Right cardiac atrium (tissue), 5 donors: Measurements from ENCODE around the gene GSK3B. TPM values are rescaled to one million over a fixed set of nuclear protein-coding genes. Genes with fewer than 3 reads are reported as not detected.

Experiments
- ATAC-seq, 2 donors: fragments of 200-7000 bp; cut with Tn5 transposase; one replicate each; pipeline versions ENCODE4 v1.8.0 to v1.9.1; 2020; ENCODE audit warnings: moderate library complexity in 2 of 2, mild to moderate bottlenecking in 1 of 2
- DNase-seq, 3 donors: peaks; one replicate each; pipeline ENCODE4 v3.0.0-alpha.2; 2020
- H3K27ac ChIP-seq: one replicate; pipeline ENCODE4 v1.5.1; 2013; ENCODE audit warnings: mild to moderate bottlenecking, low read length, control low read depth, moderate library complexity
- H3K27me3 ChIP-seq: one replicate; pipeline ENCODE4 v1.6.1; 2013; ENCODE audit not compliant: control insufficient read depth, insufficient read depth
- H3K4me1 ChIP-seq: one replicate; pipeline ENCODE4 v1.6.1; 2013; ENCODE audit warnings: low read length; ENCODE audit not compliant: control insufficient read depth, insufficient read depth
- H3K4me3 ChIP-seq: one replicate; pipeline ENCODE4 v1.5.1; 2013; ENCODE audit warnings: low read length, control low read depth
- H3K9me3 ChIP-seq: one replicate; pipeline ENCODE4 v1.6.1; 2013; ENCODE audit warnings: low read length; ENCODE audit not compliant: control insufficient read depth
- WGBS: extraction: QIAGEN DNeasy Blood & Tissue Kit; methylation state at CpG from one replicate; pipeline ENCODE4 v1.1.7; 2013; 5-methylcytosine and 5-hydroxymethylcytosine counted together
- intact Hi-C, 4 donors: fragments of 100-400 bp; cut with DNase I; formaldehyde crosslinking; loops; one replicate each; pipeline versions ENCODE4 v1.11.0 to v1.14.0; 2022 to 2023
- polyA plus RNA-seq: library from polyadenylated mRNA; stranded (reverse); fragments of 200-250 nt; gene quantifications from one replicate; pipeline ENCODE4 v1.2.3, GENCODE V29; 2013
- total RNA-seq, 4 donors: library from RNA; stranded (reverse); fragmentation: NEBNext Ultra II Directional; extraction: Animal tissue kit (Norgen Biotek cat#: 25700); gene quantifications; one replicate each; pipeline ENCODE4 v1.2.1, GENCODE V29; 2021
- donor health status: healthy with polysubstance abuse.
- donor health status: DM: no; HTN: yes; CAD: no.
- donor health status: DM: no; HTN: no; CAD: no.
- donor health status: DM: no; HTN: yes; CAD: no; lungs with severe emphysema.
- donor health status: DM: yes; HTN: yes; CAD: no.

GSK3B gene
- total and polyA plus RNA-seq, 5 donors: 11.4 to 44.6 (median 39.8) TPM

DNA sequence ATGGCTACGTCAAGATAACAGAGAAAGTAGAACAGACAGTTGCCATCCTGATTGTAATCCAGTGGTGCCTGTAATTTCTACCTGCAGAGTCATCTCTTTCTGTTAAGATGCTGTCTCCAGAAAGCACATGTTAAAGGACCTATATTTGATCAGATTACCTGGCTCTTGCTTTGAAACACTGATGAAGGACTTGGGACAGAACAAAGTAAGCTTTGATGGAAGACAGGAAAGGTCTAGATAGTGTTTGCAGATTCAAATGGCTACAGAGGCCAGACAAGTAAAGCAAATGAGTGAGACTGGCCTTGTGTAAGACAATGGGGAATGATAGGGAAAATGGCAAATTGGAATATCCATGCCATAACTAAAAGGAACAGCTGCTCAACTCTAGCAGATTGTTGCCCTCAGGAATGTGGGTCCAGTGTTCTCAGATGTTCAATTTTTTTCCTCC is 1.8 kb upstream of the GSK3B start:
- DNase-seq (no peak), ATAC-seq (no peak)
- peak overlapping the region; percentile 74 for H3K4me3 ChIP-seq
- no peaks in the 10 kb centered on the region for H3K4me1 ChIP-seq
- intact Hi-C loops: loop anchor here in 3 of 4 donors (10.0 kb wide), 2 partner anchors 191 to 201 kb away; no protein-coding TSS in a partner anchor
- no peaks in the 10 kb centered on the region for H3K9me3 ChIP-seq
- H3K27me3 ChIP-seq: no peaks in the 10 kb centered on the region
- peak overlapping the region; percentile 98 for H3K27ac ChIP-seq
- WGBS: 0% methylated on average over 1 of the region's 1 CpG

DNA sequence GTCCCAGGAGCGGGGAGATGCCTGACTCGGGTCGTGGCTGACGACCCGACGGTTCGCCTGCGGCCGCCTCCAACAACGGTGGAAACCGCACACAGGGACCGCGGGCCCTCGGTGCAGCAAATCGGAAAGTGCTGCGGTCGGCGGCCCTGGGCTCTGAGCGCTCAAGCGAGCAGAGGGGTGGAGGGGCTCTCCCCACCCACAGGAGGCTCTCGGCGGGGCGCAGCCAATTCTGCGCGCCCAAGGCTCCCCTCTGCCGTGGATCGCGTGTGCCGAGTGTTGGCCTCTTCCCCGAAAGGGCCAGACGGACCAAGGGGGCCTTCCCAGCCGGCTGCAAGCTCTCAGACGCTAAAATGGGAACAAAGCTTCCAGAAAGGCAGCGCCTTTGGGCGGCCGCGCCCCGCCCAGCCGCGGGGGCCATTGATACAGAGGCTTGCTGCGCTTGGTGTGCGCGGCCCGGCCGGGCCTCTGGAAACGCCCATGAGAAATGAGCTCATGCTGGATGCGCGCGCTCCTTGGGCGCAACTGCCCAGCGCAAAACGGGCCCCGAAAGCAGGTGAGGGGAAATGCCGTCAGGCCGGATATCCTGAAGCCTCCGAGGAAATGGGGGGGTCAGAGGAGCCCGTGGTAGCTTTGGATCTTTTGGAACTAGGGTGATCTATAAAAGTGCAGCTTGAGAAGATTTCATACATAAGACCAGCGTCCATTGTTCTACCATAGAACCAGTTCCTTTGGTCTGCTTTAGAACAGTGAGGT is 1.2 kb upstream of the GSK3B start:
- peak overlapping the region; percentile 98 for H3K27ac ChIP-seq
- under 1% methylated on average over 58 of the region's 58 CpGs for WGBS
- H3K4me1 ChIP-seq: no peaks in the 10 kb centered on the region
- ATAC-seq: peak; percentile 75 to 81
- intact Hi-C loops: loop anchor here in 3 of 4 donors (10.0 kb wide), 2 partner anchors 191 to 201 kb away; no protein-coding TSS in a partner anchor
- peak overlapping the region; percentile 74 for H3K4me3 ChIP-seq
- H3K27me3 ChIP-seq: no peaks in the 10 kb centered on the region
- peak; percentile 93 to 96 (median 95) for DNase-seq
- H3K9me3 ChIP-seq: no peaks in the 10 kb centered on the region

DNA sequence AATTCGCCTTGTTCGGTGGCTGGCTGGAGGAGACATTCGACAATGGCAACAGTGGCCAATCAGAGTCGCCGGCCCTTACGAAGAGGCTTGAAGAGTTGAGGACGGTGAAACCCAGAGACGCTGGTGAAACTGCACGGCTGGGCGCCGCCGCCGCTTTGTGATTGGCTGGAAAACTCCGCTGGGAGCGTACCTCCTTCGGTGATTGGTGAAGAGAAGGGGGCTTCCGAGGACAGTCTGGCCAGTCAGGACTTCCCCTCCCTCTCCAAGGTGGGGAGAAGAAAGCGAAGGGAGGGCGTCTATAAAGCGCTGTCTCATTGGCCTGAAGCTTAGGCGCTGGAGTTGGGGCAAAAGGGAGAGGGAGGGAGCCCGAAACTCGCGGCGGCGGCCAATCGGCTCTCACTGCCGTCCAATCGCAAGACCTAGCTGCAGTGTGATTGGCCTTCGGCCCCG is 554 bp upstream of the GSK3B start:
- Histone ChIP-seq H3K4me1 (no peaks in the 10 kb centered on the region), H3K9me3 (no peaks in the 10 kb centered on the region), H3K27ac (peak overlapping the region; percentile 98), H3K27me3 (no peaks in the 10 kb centered on the region), H3K4me3 (peak overlapping the region; percentile 74)
- ATAC-seq (peak; percentile 93 to 94), DNase-seq (peak; percentile 99)
- intact Hi-C loops: loop anchor here in 3 of 4 donors (10.0 kb wide), 2 partner anchors 190 to 200 kb away; no protein-coding TSS in a partner anchor
- 0% methylated on average over 31 of the region's 31 CpGs for WGBS

DNA sequence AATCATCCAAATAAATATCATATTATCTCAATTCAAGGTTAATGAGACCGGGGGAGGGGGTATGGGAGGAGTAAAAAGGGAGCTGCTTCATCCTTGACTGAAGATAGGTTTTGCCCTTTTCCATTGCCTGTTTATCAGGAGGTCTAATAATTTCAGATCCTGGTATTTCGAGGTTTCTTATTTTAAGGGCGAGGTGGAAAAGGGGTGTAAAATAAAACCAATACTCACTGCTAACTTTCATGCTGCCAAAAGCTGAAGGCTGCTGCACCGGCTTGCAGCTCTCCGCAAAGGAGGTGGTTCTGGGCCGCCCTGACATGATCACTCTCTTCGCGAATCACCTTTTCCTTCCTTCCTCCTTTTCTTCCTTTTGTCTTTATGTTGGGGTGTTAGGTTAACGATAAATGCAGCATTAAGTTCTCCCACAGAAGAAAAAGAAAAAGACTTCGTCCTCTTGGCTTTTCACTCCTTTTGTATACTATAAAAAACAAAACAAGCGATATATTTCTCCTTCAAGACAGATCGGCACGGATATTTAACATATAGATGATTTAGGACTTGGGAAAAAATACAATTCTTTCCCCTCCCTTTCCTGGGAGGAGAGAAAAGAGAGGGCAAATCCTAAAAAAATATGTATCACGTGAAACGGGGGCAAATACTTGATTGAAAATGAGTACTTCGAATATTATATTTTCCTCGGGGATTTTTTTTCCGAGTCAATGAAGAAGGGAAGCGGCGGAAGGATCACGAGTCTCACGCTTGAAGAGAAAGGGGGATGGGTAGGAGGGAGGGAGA is 932 bp downstream of the GSK3B start:
- no peak for ATAC-seq
- no peaks in the 10 kb centered on the region for H3K4me1 ChIP-seq

DNA sequence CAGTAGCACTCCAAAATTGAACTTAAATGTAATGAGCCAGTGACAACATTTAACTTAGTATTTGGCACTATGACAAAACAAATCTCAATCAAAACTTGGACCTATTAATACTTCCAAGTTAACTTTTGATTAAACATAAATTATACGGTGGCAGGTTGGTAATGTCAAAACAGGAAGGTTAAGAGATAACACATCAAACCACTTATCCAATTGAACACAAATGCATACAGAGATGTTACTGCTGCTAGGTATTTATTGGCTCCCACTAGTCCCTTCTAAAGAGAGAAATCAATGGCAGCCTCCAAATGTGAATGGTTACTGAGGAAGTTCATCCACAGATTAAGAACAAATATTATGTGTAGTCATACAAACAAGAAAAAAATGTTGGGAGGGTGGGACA is 1.8 kb downstream of the GSK3B start:
- no peak for DNase-seq
- ATAC-seq: no peak
- intact Hi-C loops: loop anchor here in 3 of 4 donors (10.0 kb wide), 2 partner anchors 188 to 198 kb away; no protein-coding TSS in a partner anchor
- 0% methylated on average over 1 of the region's 1 CpG for WGBS
- Histone ChIP-seq H3K4me3 (peak overlapping the region; percentile 98), H3K9me3 (no peaks in the 10 kb centered on the region), H3K27ac (no peak overlapping the region), H3K27me3 (no peaks in the 10 kb centered on the region), H3K4me1 (no peaks in the 10 kb centered on the region)

More for the DNA sequence above, 932 bp downstream of the GSK3B start:
- intact Hi-C loops: loop anchor here in 3 of 4 donors (10.0 kb wide), 2 partner anchors 189 to 199 kb away; no protein-coding TSS in a partner anchor
- no peaks in the 10 kb centered on the region for H3K9me3 ChIP-seq
- peak overlapping the region; percentile 96 for H3K27ac ChIP-seq
- peak overlapping the region; percentile 98 for H3K4me3 ChIP-seq
- no peak for DNase-seq
- H3K27me3 ChIP-seq: no peaks in the 10 kb centered on the region
- WGBS: under 1% methylated on average over 22 of the region's 22 CpGs

DNA sequence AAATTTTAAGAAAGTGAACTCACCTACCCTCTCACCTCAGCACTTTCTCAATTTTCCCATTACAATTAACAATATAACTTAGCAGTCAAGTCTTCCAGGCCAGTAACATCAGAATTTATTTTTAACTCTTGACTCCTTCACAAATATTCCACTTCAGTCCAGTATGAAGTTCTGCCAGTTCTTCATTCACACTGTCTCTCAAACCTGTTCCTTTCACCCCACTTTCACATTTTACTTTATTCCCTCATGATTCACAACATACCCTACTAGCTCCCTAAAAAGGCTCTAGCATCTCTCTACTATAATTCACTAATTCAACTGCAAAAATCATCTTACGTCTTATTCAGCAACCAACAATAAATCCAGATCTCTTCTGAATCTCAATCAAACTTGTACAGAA is 3.8 kb downstream of the GSK3B start:
- intact Hi-C loops: loop anchor here in 3 of 4 donors (10.0 kb wide), 2 partner anchors 186 to 196 kb away; no protein-coding TSS in a partner anchor
- DNase-seq (no peak), ATAC-seq (no peak)
- Histone ChIP-seq H3K4me3 (peak overlapping the region; percentile 59), H3K9me3 (no peaks in the 10 kb centered on the region), H3K4me1 (peaks cover 1% of the 10 kb centered on the region), H3K27ac (no peak overlapping the region), H3K27me3 (no peaks in the 10 kb centered on the region)
- 39% methylated on average over 1 of the region's 1 CpG for WGBS

DNA sequence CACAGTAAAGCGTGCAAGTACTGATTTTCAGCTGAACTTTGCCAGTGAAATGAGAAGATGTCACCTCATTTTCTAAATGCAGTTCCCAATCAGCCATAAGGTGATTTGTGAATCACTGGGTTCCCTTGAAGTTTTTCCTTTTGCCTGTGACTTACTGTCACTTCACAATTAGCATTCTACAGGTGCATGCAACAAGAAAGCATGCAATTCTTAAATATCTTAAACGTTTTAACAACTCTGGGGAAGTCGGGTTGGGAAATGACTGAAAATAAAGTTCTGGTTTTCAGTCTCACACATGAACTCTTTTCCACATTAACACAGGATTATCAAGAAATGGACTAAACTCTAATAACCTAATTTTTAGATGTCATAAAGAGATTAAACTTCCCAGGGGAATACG is 5.2 kb downstream of the GSK3B start:
- 58% methylated on average over 4 of the region's 4 CpGs for WGBS
- Histone ChIP-seq H3K9me3 (no peaks in the 10 kb centered on the region), H3K4me3 (peak overlapping the region; percentile 19), H3K27me3 (no peaks in the 10 kb centered on the region), H3K4me1 (peaks cover 1% of the 10 kb centered on the region), H3K27ac (no peak overlapping the region)
- DNase-seq: no peak
- intact Hi-C loops: no loop called here
- ATAC-seq: no peak

DNA sequence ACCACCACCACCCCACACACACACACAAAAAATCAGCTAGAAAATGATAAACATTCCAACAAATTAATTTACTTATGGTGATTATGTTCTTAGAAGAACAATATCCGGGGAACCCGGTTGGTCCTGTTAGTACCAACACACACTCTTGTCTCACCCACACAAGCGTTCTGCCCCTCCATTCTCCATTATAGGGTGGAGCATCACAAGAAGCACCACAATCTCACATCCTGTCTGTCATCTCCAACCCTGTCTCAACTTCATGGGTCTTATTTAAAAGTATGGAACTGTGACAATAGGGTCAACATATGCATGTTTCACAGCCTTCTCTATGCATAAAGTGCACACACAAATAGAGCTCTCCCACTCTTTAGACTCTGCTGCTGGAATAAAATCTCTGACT is 5.6 kb downstream of the GSK3B start:
- H3K27me3 ChIP-seq: no peaks in the 10 kb centered on the region
- WGBS: 90% methylated on average over 3 of the region's 3 CpGs
- H3K4me1 ChIP-seq: peaks cover 1% of the 10 kb centered on the region
- ATAC-seq (no peak), DNase-seq (no peak)
- H3K9me3 ChIP-seq: no peaks in the 10 kb centered on the region
- intact Hi-C loops: no loop called here
- no peak overlapping the region for H3K4me3 ChIP-seq
- H3K27ac ChIP-seq: no peak overlapping the region

DNA sequence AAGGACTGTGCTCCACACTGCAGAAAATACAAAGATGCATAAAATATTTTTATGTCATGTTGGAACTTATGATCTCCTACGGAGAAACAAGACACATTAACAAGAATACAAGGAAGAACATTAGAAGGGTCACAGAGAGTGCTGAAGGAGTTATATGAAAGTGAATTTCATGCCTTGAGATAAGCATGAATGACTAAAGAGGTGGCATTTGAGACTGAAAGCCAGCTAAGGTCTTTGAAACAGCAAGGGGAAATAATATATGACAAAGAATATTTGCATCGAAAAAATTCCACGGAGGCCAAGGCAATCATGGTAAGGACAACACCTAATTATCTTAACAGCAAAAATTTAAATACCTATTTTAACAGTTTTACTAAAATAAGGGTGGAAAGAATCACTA is 12.5 kb downstream of the GSK3B start:
- Histone ChIP-seq H3K27me3 (no peaks in the 10 kb centered on the region), H3K27ac (no peak overlapping the region), H3K9me3 (no peaks in the 10 kb centered on the region), H3K4me3 (no peak overlapping the region), H3K4me1 (peaks cover 6% of the 10 kb centered on the region)
- WGBS: 92% methylated on average over 3 of the region's 3 CpGs
- no peak for DNase-seq
- no peak for ATAC-seq
- intact Hi-C loops: no loop called here

DNA sequence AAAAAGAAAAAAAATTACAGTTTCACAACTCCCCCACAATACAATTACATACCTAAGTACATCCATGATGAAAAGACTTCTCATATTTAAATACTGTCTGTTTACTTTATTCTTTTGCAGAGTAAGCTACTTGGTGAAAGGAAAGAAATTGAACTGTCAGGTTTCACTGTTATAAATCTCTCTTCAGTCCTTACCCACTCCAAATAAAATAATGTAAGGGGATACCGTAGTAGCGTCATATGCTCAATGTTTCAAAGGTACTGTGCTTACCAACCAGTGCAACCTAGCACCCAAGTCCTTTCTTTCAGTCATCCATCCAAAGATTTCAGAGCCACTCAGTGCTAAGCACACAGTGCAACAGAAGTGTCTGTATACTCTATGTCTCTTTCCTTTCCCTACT is 13.4 kb downstream of the GSK3B start:
- ATAC-seq (no peak), DNase-seq (no peak)
- WGBS: 97% methylated on average over 2 of the region's 2 CpGs
- Histone ChIP-seq H3K4me3 (no peak overlapping the region), H3K9me3 (no peaks in the 10 kb centered on the region), H3K27me3 (no peaks in the 10 kb centered on the region), H3K27ac (no peak overlapping the region), H3K4me1 (peaks cover 5% of the 10 kb centered on the region)
- intact Hi-C loops: no loop called here

DNA sequence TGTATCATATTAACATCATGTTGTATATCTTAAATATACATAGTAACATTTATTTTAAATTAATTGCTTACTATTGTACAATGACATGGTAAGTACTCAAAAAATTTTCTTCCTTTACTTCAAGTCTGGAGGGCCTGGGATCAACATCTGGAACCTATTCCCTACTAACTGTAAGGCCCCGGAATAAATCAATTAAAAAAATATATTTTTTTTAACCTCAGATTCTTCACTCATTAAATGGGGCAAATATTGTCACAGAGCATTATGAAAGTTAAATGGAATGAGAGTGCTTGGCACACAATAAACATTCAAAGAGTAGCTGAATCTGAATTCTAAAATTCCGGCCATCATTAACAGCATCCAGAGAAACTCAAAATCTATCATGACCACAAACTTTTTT is 16.5 kb downstream of the GSK3B start:
- ATAC-seq (no peak), DNase-seq (no peak)
- no peaks in the 10 kb centered on the region for H3K9me3 ChIP-seq
- H3K27ac ChIP-seq: no peak overlapping the region
- peaks cover 3% of the 10 kb centered on the region for H3K4me1 ChIP-seq
- no peak overlapping the region for H3K4me3 ChIP-seq
- WGBS: 59% methylated on average over 2 of the region's 2 CpGs
- no peaks in the 10 kb centered on the region for H3K27me3 ChIP-seq
- intact Hi-C loops: no loop called here
